IPS-NIHi7 (cell line): ENCODE data around the gene FAM184A.

ENCODE experiments used
- DNase-seq: peaks from one replicate; pipeline ENCODE4 v3.0.0; 2012; ENCODE audit warnings: mixed read lengths; ENCODE audit errors: extremely low spot score

Gene FAM184A

DNA sequence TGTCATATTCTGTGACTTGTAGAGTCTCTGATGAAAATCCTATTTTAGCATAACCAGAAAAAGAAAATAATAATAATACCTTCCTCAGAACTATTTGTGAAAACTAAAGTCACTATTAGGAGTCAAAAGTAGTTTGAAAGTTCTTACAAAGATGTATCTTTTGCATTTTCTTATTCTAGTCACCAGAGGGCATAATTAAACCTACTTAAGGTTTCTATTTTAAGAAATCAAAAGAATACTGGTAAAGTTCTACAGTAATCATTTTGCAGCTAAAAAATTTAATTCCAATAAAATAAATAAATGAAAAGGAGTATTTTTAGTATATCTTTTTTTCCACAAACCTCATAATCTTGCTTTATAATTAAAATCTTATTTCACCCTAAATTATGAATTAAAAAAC, 115.5 kb downstream of the FAM184A start:
- DNase-seq: no peak

DNA sequence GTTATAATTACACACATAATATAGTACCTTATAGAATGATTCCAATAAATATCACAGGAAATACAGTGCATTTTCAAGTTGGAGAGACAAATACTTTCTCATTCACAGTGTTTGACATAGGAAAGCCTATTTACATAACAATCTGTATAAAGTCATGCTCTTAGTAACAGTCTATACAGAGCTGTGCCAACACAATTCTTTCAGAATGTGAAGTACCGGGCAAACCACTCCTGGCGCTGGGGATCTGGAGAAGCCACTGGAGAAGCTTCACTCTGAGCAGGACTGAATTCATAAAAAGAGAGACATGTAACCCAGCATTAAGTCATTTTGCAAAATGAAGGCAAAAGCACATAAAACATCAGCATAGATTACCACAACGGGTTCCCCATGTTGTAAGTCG, 118.6 kb downstream of the FAM184A start:
- no peak for DNase-seq

DNA sequence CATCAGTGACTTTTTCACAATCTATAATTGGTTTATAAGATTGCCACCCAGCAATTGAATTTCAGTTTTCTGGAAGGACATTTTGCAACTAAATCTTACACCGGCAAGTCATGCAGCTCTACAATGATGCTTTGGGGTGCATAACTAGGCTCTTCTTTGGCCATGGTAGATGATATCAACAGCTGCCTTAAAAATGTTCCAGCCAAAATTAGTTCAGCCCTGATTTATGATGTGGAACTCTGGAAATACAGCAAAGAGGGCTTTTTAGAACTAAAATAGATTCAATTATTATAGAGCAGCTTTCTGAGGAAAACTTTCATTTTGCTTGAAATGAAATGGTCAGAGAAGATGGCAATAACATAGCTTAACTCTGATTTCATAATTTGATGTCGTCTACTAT, 125.1 kb downstream of the FAM184A start:
- DNase-seq: no peak

DNA sequence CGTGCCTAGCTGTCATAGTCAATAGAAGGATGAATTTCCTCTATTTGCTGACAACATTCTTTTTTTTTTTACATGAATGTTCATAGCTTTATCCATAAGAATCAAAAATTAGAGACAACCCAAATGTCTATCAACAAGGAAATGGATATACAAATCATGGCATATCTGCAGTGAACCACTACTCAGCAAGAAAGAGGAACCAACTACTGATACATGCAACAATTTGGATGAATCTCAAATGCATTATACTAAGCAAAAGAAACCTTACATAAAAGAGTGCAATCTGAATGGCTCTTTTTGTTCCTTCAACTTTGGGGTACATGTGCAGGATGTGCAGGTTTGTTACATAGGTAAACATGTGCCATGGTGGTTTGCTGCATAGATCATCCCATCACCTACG, 125.8 kb downstream of the FAM184A start:
- no peak for DNase-seq

DNA sequence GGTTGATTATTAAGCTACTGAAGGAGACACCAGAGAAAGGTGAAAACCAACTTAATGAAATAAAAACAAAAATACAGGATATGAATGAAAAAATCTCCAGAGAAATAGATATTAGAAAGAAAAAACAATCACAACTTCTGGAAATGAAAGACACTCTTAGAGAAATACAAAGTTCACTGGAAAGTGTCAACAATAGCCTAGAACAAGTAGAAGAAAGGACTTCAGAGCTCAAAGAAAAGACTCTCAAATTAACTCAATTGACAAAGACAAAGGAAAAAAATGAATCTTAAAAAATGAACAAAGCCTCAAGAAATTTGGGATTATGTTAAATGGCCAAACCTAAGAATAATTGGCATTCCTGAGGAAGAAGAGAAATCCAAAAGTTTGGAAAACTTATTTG, 133.2 kb downstream of the FAM184A start:
- DNase-seq: no peak

DNA sequence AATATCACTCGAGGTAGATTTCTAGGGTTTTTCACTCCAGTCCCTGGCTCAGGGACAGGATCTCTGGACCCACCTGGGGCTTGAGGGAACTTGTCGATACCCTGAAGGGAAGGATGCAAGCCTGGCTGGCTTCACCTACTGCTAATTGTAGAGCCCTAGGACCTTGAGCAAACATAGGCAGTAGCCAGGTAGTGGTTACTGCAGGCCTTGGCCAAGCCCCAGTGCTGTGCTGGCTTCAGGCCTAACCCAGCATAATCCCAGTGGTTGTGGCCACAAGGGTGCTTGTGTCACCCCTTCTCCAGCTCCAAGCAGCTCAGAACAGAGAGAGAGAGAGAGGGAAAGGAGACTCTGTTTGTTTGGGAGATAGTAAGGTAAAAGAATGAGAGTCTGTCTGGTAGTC, 137.7 kb downstream of the FAM184A start:
- no peak for DNase-seq

DNA sequence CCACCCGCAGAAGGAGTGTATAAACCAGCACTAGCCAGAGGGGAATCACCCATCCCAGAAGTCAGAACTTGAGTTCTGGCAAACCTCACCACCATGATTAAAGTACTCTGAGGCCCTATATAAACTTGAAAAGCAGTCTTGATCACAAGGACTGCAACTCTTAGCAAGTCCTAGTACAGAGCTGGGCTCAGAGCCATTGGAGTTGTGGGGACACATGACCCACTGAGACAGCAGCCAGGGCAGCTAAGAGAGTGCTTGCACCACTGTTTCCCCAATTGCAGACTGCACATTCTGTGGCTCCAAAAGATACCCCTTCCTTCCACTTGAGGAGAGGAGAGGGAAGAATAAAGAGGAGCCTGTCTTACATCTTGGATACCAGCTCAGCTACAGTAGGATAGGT, 138.8 kb downstream of the FAM184A start:
- no peak for DNase-seq

DNA sequence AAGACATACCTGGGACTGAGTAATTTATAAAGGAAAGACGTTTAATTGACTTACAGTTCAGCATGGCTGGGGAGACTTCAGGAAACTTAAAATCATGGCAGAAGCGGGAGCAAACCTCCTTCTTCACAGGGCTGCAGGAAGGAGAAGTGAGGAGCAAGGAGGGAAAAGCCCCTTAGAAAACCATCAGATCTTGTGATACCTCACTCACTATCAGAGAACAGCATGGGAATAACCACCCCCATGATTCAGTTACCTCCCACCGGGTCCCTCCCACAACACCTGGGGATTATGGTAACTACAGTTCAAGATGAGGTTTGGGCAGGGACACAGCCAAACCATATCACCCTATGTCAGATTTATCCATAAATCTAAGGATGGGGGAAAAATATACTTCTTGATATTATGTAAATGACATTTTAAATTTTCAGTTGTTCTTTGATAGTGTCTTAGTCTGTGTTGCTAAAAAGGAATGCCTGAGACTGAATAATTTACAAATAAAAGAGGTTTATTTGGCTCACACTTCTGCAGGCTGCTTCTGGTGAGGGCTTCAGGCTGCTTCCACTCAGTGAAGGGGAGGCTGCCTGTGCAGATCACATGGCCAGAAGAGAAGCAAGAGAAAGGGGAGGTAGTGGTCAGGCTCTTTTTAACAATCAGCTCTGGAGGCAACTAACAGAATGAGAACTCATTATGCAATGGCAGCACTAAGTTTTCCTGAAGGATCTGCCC, 142.3 kb downstream of the FAM184A start:
- DNase-seq: no peak

DNA sequence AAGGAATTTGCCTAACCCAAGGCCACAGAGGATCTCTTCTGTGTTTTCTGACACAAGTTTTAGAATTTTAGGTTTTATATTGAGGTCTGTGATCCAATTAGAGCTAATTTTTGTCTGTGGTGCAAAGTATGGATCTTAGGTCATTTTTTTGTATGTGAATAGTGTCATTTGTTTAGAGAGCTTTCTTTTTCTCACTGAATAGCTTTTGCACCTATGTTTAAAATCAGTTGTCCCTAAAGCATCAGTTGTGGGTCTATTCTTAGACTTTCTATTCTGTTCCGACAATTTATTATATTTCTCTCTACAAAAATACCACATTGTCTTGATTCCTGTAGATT, 143.2 kb downstream of the FAM184A start:
- DNase-seq: no peak

DNA sequence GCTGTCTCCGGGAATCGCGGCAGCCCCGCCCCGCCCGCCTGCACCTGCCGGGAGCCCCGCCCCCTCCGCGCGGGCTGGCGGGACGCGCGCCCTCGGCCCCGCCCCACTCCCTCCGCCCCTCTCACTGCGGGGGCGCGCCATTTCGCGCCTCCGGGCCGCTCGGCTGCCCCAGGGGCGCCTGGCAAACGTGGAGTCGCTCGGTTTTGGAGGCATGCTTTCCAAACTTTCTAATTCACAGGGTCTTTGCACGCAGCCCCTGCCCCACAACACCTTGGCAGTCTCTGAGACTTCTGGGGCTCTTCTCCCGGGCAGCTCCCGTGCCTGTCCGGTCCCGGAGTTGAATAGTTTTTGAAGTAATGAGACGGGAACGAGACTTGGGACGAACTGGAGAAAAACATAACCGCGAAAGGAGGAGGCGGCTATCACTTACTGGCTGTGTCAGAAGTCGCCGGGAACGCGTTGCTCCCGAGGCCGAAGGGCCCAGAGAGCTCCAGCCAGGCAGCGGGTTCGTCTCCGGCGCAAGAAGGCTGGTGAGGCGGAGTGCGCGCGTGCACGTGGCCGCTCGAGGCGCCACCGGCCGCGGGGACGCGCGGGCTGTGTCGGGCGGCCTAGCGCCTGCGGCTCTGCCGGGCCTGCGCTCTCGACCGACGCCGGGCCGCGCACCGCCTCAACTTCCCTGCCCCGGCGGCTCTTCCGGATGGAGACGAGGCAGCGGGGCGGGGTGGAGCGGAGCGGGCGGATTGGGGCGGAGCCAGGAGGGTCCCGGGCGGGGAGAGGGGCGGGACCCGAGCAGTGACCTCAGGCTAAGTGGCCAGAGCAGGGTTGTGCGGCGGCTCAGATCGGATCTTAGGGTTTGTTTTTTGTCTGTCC, 143.8 kb downstream of the FAM184A start, which contains the start of gene MCM9:
Gene MCM9 (minus strand): TSS at position 699 of the 870 bp plus-strand sequence. CDS start 3,436 bp downstream, outside the sequence.
- DNase-seq: peak; percentile 97

DNA sequence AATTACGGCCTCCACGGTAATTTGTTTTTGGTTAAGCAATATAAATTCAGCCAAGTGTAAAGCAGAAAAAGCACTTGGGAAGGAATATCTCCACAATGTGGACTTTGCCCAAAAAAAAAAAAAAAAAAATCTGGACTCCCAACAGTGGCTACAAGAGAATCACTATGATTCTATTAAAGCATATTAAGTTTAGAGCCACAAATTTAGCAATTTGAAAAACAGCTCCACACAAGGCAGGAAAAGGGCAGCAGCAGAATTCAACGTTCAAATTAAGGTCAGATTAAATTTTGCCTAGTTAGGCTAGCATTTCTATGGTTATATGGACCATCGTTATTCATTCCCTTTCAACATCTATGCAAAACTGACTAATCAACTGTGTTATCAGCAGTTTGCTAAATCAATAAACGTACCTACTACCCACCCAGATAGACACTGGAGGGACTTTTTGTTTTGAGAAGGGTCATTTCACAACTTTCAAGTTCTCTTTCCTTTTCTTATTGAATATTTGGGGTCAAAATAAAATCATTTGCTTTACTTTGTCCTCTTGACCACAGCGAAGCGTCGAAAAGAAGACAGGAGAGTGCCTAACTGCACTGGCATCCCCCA, 144.5 kb downstream of the FAM184A start:
- no peak for DNase-seq

DNA sequence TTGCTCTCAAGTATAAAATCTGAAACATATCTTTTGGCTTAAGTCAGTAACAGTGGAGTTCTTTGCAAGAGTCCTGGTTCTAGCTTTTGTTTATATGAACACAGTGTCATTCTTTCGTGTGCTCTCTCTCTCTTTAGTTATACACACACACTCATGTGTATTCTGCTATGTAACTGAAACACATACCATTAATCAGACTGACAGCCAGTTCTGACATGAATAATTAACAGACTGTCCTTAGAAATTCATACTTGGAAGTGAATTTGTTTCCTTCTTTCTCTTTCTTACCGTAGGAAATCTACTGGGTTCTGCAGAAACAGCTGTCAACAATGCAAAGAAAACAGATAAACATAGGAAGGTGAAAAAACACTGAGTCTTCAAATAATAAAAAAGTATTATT, 146.0 kb downstream of the FAM184A start:
- DNase-seq: no peak

DNA sequence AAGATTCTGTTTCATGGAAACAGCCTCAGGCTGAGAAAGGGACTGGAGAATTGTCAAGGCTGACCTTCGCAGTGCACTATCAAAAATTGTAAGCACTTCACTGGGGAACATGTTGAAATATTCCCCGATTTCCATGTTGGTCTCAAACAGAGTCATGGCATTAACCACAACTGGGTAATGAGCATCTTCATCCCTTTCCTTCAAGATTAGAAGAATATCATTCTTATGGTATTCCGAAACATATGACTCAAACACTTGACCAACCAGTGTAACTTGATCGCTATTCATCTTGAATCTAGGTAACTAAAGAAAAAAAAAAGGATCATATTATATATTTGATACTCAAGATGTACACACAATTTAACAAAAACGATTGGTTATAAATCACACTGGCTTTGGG, 147.0 kb downstream of the FAM184A start:
- DNase-seq: no peak

DNA sequence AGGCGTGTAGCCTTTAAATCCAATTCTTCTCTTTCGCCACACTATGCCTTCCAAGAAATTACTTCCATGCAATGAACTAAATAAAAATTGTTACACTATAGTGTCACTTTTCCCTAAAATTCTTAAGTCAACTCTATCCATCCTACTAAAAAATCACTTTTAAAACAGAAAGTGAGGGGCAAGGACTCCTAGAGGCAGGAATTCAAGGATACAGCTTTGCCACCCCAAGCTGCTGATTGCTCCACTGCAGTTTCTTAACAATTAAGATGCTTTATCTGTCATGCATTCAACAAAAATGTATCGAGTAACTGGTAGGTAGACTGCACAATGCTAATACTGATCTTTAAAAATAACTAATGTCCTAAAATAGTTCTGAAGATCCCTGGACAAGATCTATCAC, 147.8 kb downstream of the FAM184A start:
- DNase-seq: no peak

DNA sequence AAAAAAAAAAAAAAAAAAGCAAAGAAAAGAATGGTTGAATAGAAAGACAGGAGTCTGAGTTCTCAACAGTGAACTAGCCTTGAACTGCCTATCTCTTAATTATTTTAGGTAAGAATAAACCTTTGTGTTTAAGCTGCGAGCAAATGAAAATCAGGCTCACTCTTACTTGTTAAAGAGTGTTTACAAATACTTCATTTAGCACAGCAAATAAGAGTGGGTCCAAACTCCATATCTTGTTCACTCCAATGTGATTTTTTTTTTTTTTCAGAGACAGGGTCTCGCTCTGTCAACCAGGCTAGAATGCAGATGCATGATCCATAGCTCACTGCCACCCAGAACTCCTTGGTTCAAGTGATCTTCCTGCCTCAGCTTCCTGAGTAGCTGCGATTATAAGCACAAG, 155.4 kb downstream of the FAM184A start:
- DNase-seq: no peak

DNA sequence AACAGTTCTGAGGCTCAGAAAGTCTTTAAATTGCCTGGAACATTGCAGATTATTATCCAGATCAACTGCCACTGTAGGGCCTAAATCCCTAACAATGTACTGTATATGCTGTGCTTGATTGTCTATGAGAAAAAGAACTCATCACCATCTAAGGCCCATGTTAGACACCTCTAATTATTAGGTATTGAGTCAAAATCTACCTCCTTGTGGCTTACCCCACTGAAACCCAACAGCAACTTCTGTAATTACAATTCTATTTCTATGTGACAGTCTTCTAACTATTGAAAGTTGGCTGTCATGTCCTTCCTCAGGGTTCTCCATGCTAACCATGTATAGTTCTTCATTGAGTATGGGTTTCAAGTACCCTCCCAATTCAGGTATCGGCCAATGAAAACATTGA, 157.4 kb downstream of the FAM184A start:
- DNase-seq: no peak

DNA sequence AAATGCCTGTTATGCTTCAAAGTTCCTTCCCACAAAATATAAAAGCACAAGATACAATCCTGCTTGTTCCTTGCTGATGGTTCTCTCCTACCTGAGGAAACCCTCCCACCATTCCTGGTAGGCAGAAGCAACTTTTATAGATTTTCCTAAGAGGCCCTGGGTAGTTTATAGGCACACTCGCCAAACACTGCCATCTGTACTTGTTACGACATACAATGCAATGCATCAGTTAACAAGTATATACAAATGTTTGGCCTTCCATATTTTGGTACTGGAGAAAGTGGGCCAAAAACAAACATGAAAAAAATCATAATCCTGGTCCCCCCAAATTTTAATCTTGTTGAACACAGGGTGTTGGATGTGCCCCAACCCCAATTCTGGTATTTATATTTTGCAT, 160.1 kb downstream of the FAM184A start:
- DNase-seq: no peak

DNA sequence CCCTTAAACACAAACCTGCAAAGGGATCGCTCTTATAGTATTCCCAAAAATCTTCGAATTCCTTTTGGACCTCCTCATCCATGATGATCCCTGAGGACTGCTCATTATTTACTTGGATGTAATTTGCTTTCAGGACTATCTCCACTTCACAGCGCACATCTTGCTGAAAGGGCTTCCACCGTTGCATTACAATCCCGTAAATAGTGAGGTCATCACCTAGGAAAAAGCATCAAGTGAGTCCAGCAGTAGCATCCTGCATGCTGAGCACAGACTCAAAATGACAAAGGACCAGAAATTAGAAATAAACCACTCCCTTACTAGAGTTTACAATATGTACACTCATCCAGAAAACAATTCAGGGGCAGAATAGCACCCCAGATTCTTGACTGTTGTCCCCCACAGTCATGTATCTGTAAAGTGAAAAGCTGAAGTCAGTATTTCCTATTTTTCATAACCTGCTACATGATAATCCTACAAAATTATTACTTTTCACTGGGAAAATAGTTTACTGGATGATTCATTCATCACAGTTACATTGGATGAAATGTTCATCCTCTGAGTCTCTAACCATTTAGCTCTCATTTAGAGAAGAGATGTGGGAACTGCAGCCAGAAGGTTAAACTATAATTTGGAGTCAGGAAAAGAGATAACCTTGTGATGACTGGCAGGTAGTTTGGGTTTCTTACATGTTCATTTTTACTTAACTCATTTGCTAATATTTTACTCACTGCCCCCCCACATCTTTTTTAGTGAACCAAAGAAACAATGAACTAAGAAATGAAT, 160.7 kb downstream of the FAM184A start:
- DNase-seq: no peak

DNA sequence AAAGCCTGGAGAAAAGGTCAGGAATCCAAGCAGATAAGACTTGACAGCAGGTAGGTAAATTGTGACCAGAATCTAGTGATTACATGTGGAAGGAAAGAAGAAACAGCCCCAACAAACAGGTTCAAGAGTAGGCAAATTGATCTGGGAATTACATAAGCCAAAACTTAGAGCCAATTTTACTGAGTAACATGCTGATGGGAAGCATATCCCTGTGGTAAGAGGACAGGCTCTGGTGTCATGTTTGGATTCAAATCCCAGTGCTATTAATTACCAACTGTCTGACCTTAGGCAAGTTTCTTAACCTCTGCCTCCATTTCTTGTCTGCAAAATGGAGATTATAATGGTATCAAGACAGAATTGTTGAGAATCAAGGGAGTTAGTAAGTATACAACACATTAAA, 163.9 kb downstream of the FAM184A start:
- no peak for DNase-seq

DNA sequence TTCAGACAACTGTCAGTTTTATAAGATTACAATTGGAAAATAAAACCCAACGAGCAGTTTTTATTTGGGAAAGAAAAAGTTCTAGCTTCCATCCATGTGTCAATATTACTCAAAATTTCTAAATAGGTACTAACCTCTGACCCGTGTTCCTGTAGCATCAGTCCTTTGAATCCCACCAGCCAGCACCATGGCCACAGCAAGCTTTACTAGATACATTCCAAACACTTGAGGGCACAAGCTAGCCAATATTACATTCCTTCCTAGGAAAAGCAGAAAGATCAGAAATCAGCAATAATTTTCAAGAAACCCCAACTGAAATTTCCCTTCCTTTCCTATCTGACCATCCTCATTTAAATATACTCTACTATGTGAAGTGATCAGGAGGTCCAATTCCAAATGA, 165.3 kb downstream of the FAM184A start:
- DNase-seq: no peak

DNA sequence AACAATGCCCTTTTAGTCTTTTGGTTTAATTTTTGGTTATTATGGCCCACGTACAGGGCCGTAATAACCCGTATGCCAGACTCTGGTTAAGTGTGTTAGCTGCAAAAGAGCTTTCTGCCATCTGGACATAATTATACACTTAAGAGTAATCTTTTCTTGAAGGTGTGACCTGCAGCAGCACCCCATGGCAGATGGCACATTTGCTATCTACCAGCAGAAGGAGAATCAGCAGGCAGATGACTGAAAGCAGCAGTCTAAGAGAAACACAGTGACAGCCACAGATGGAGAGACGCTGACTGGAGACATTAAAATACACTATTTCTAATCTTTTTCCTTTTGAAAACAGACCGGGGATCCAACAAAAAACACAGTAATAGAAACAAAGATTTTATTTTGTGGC, 165.8 kb downstream of the FAM184A start:
- no peak for DNase-seq
